ENCODE data around the gene DISC1. TPM values are rescaled to one million over a fixed set of nuclear protein-coding genes. Genes with fewer than 3 reads are reported as not detected.
"Not testable (repeated sequence)": the region's sequence is repeated elsewhere in the genome, so short reads cannot be mapped to it uniquely, and the experiment has no call there.

Gene DISC1
- total RNA-seq, 1 donor from 2014 or later: 4.7 TPM

GRCh38 chr1:231584117-231584516, 42.5 kb upstream of the DISC1 start:
- no peaks in the 10 kb centered on the region for H3K4me1 Mint-ChIP-seq (ENCODE audit: unreplicated experiment)
- no peak overlapping the region for H3K27ac Mint-ChIP-seq
- no peaks in the 10 kb centered on the region for H3K27me3 Mint-ChIP-seq
- H3K4me3 Mint-ChIP-seq: no peak overlapping the region
- no peak for DNase-seq (ENCODE audit: extremely low spot score, unreplicated experiment)
- no peaks in the 10 kb centered on the region for H3K36me3 Mint-ChIP-seq
- peak; percentile 22 for TF ChIP-seq CTCF (conservative IDR thresholded peaks at IDR 0.05)
- H3K9me3 Mint-ChIP-seq: no peaks in the 10 kb centered on the region

- TF ChIP-seq CTCF (conservative IDR thresholded peaks at IDR 0.05): no peak
- Mint-ChIP-seq H3K4me3 (no peak overlapping the region), H3K9me3 (no peaks in the 10 kb centered on the region), H3K27ac (no peak overlapping the region), H3K36me3 (no peaks in the 10 kb centered on the region), H3K27me3 (no peaks in the 10 kb centered on the region), H3K4me1 (ENCODE audit: unreplicated experiment) (no peaks in the 10 kb centered on the region)
- DNase-seq (ENCODE audit: extremely low spot score, unreplicated experiment): no peak
Observed at GRCh38 chr1:231584921-231585320, 41.7 kb upstream of the DISC1 start.

GRCh38 chr1:231590453-231591198, 36.0 kb upstream of the DISC1 start:
- H3K4me3 Mint-ChIP-seq: no peak overlapping the region
- H3K27me3 Mint-ChIP-seq: peaks cover 3% of the 10 kb centered on the region
- no peak for DNase-seq (ENCODE audit: extremely low spot score, unreplicated experiment)
- peaks cover 11% of the 10 kb centered on the region for H3K4me1 Mint-ChIP-seq (ENCODE audit: unreplicated experiment)
- H3K27ac Mint-ChIP-seq: no peak overlapping the region
- no peaks in the 10 kb centered on the region for H3K9me3 Mint-ChIP-seq
- no peaks in the 10 kb centered on the region for H3K36me3 Mint-ChIP-seq
- peak; percentile 79 for TF ChIP-seq CTCF (conservative IDR thresholded peaks at IDR 0.05)

GRCh38 chr1:231591466-231591865, 35.1 kb upstream of the DISC1 start:
- DNase-seq (ENCODE audit: extremely low spot score, unreplicated experiment): no peak
- Mint-ChIP-seq H3K4me1 (ENCODE audit: unreplicated experiment) (peaks cover 17% of the 10 kb centered on the region), H3K4me3 (no peak overlapping the region), H3K27ac (no peak overlapping the region), H3K27me3 (peaks cover 3% of the 10 kb centered on the region), H3K36me3 (no peaks in the 10 kb centered on the region), H3K9me3 (no peaks in the 10 kb centered on the region)
- TF ChIP-seq CTCF (conservative IDR thresholded peaks at IDR 0.05): no peak

- DNase-seq (ENCODE audit: extremely low spot score, unreplicated experiment): no peak
- Mint-ChIP-seq H3K4me3 (no peak overlapping the region), H3K36me3 (no peaks in the 10 kb centered on the region), H3K9me3 (no peaks in the 10 kb centered on the region), H3K27me3 (peaks cover 3% of the 10 kb centered on the region), H3K27ac (no peak overlapping the region), H3K4me1 (ENCODE audit: unreplicated experiment) (peaks cover 21% of the 10 kb centered on the region)
- TF ChIP-seq CTCF (conservative IDR thresholded peaks at IDR 0.05): no peak
Observed at GRCh38 chr1:231592809-231593208, 33.8 kb upstream of the DISC1 start.

- not testable (repeated sequence) for H3K27me3 Mint-ChIP-seq; H3K27ac Mint-ChIP-seq; H3K36me3 Mint-ChIP-seq; DNase-seq (ENCODE audit: extremely low spot score, unreplicated experiment); H3K4me3 Mint-ChIP-seq; H3K9me3 Mint-ChIP-seq
- peaks cover 21% of the 10 kb centered on the region for H3K4me1 Mint-ChIP-seq (ENCODE audit: unreplicated experiment)
Observed at GRCh38 chr1:231593264-231593663, 33.3 kb upstream of the DISC1 start.
